K562 (cell line): Measurements from ENCODE around the gene KRI1. TPM values are rescaled to one million over a fixed set of nuclear protein-coding genes. Genes with fewer than 3 reads are reported as not detected.

Experiments used
- ATAC-seq: fragments of 200-7000 bp; cut with Tn5 transposase; 3 replicates; pipeline ENCODE4 v1.9.1; 2020; ENCODE audit warnings: moderate library complexity
- BruUV-seq: library from RNA; stranded (reverse); fragments of 400-500 nt; replicated peaks from 2 replicates; lab custom pipeline; 2021; lab: Mats Ljungman, UMichigan
- CTCF ChIA-PET: fragments of 300-600 bp; formaldehyde crosslinking; extraction: SDS; loops from one replicate; lab custom pipeline; 2021; ENCODE audit warnings: low intra/inter-chr PET ratio; lab: Yijun Ruan, JAX
- POLR2A ChIA-PET: fragments of 300-600, 350-650 bp; sonication (Branson Sonifier 250); formaldehyde crosslinking; extraction: SDS; loops from one replicate; lab custom pipeline; 2021; ENCODE audit warnings: antibody characterized with exemption, inconsistent platforms; lab: Yijun Ruan, JAX
- DNase-seq, 4 experiments: peaks; one replicate each; pipeline versions ENCODE4 v3.0.0 to v3.0.0-alpha.2; 2011 to 2018; ENCODE audit warnings: low spot score in 3 of 4, mixed read lengths in 3 of 4; ENCODE audit errors: extremely low read depth in 1 of 4
- FAIRE-seq: peaks from 2 replicates; lab custom pipeline; 2011; peaks lifted over from hg19 to GRCh38; lab: Jason Lieb, UNC
- H2AFZ ChIP-seq: 2 replicates; pipeline ENCODE4 v1.6.0; 2011; ENCODE audit warnings: low read depth, low read length, control low read depth, inconsistent platforms
- H3K27ac ChIP-seq: fragments of 200-600 bp; 3 replicates; pipeline ENCODE4 v1.8.0; 2011; ENCODE audit warnings: low read depth, mild to moderate bottlenecking, control low read depth, inconsistent platforms, low read length, moderate library complexity, mixed read lengths; ENCODE audit errors: extremely low read depth
- H3K27me3 ChIP-seq, 2 experiments: fragments of 300-600 bp in 1 of 2; 2 replicates in 1 of 2; 3 replicates in 1 of 2; pipeline versions ENCODE4 v1.6.0 to v1.8.0; 2011; ENCODE audit warnings: inconsistent platforms in 2 of 2, low read length in 2 of 2, mild to moderate bottlenecking in 1 of 2, mixed read lengths in 1 of 2, moderate library complexity in 1 of 2; ENCODE audit not compliant: control insufficient read depth in 2 of 2, insufficient read depth in 2 of 2
- H3K36me3 ChIP-seq: fragments of 300-600 bp; 3 replicates; pipeline ENCODE4 v1.8.0; 2011; ENCODE audit warnings: mild to moderate bottlenecking, low read length, inconsistent platforms; ENCODE audit not compliant: control insufficient read depth, insufficient read depth
- H3K4me1 ChIP-seq, 2 experiments: fragments of 200-600 bp in 1 of 2; replicated peaks in 1 of 2; 2 replicates in 1 of 2; 3 replicates in 1 of 2; pipeline versions ENCODE4 v1.5.1 to v1.8.0; 2011; ENCODE audit warnings: inconsistent platforms in 2 of 2, low read length in 2 of 2, mild to moderate bottlenecking in 1 of 2, mixed read lengths in 1 of 2, moderate library complexity in 1 of 2; ENCODE audit not compliant: control insufficient read depth in 2 of 2, insufficient read depth in 2 of 2
- H3K4me2 ChIP-seq: 2 replicates; pipeline ENCODE4 v1.6.1; 2011; ENCODE audit warnings: low read length, control low read depth, inconsistent platforms, mixed read lengths; ENCODE audit not compliant: insufficient read depth
- H3K4me3 ChIP-seq: fragments of 200-600 bp; sonication (generic), shearing (Covaris generic); 2 replicates; pipeline ENCODE4 v1.5.1; 2016; ENCODE audit warnings: control low read depth, inconsistent platforms
- H3K79me2 ChIP-seq: fragments of 200-600 bp; 3 replicates; pipeline ENCODE4 v1.8.0; 2011; ENCODE audit warnings: low read length, inconsistent platforms; ENCODE audit not compliant: control insufficient read depth, insufficient read depth
- H3K9ac ChIP-seq, 2 experiments: 2 replicates each; pipeline versions ENCODE4 v1.6.0 to v1.6.1; 2011; ENCODE audit warnings: low read depth in 2 of 2, low read length in 2 of 2, control low read depth in 1 of 2, inconsistent platforms in 1 of 2, mild to moderate bottlenecking in 1 of 2, mixed read lengths in 1 of 2; ENCODE audit not compliant: insufficient read depth in 1 of 2
- H3K9me1 ChIP-seq: one replicate; pipeline ENCODE4 v1.6.0; 2011; ENCODE audit warnings: inconsistent platforms, mild to moderate bottlenecking, low read length, moderate library complexity; ENCODE audit not compliant: control insufficient read depth, insufficient read depth
- H3K9me3 ChIP-seq: replicated peaks from 2 replicates; pipeline ENCODE4 v1.5.1; 2011; ENCODE audit warnings: low read depth, low read length, inconsistent platforms; ENCODE audit not compliant: control insufficient read depth, insufficient read depth
- H4K20me1 ChIP-seq: replicated peaks from 2 replicates; pipeline ENCODE4 v1.6.1; 2011; ENCODE audit warnings: low read length, inconsistent platforms, mixed read lengths; ENCODE audit not compliant: control insufficient read depth, insufficient read depth
- ARNT ChIP-seq, 2 experiments: fragments of 450-650 bp; IDR thresholded peaks; 2 replicates each; pipeline ENCODE4 v1.6.1; 2016; ENCODE audit warnings: mild to moderate bottlenecking in 1 of 2
- BMI1 ChIP-seq: fragments of 150-350 bp; IDR thresholded peaks from 2 replicates; pipeline ENCODE4 v1.6.1; 2014; ENCODE audit warnings: low read length
- CTCFL ChIP-seq: IDR thresholded peaks from 2 replicates; pipeline ENCODE4 v1.6.1; 2011; ENCODE audit warnings: borderline replicate concordance, low read depth, mild to moderate bottlenecking, moderate library complexity, low read length; ENCODE audit not compliant: insufficient read depth, poor library complexity, severe bottlenecking
- HLTF ChIP-seq: fragments of 450-650 bp; IDR thresholded peaks from 2 replicates; pipeline ENCODE4 v1.6.1; 2016
- MBD2 ChIP-seq: sonication (generic); IDR thresholded peaks from 2 replicates; pipeline ENCODE4 v1.6.1; 2016; ENCODE audit warnings: low read depth, borderline replicate concordance
- MLX ChIP-seq, 2 experiments: fragments of 450-650 bp in 1 of 2; sonication (generic) in 1 of 2; formaldehyde crosslinking; conservative IDR thresholded peaks; 2 replicates each; pipeline versions ENCODE4 v1.4.0 to v1.8.1; 2020 to 2022; ENCODE audit warnings: mild to moderate bottlenecking in 1 of 2, missing genetic modification reagents in 1 of 2
- NCOA6 ChIP-seq: fragments of 450-650 bp; IDR thresholded peaks from 2 replicates; pipeline ENCODE4 v1.6.1; 2017; ENCODE audit warnings: mild to moderate bottlenecking
- THRAP3 ChIP-seq: fragments of 450-650 bp; IDR thresholded peaks from 2 replicates; pipeline ENCODE4 v1.6.1; 2016; ENCODE audit warnings: mild to moderate bottlenecking, inconsistent platforms, borderline replicate concordance
- ZNF174 ChIP-seq: fragments of 250-450 bp; sonication (Bioruptor Pico); IDR thresholded peaks from 2 replicates; pipeline ENCODE4 v1.4.0; 2020; ENCODE audit warnings: mild to moderate bottlenecking
- ZNF644 ChIP-seq: fragments of 200-800 bp; sonication (Bioruptor generic); IDR thresholded peaks from 2 replicates; pipeline ENCODE4 v1.6.1; 2016; ENCODE audit warnings: low read depth, missing genetic modification characterization, missing compliant biosample characterization
- WGBS: fragments of 100-300 bp; shearing (Covaris generic); methylation state at CpG from one replicate; pipeline ENCODE4 v1.1.6; 2016; ENCODE audit warnings: low coverage, mixed read lengths; ENCODE audit not compliant: insufficient coverage; ENCODE audit errors: missing lambda C conversion rate; 5-methylcytosine and 5-hydroxymethylcytosine counted together
- in situ Hi-C: fragments of 300-500 bp; cut with MboI; formaldehyde crosslinking; loops from 4 replicates; pipeline ENCODE4 v1.15.0; 2018; ENCODE audit warnings: inconsistent platforms, mixed read lengths
- intact Hi-C: fragments of 100-400 bp; cut with micrococcal nuclease; formaldehyde crosslinking; loops from 2 replicates; pipeline ENCODE4 v1.14.2; 2022
- polyA plus RNA-seq, 8 experiments: library from polyadenylated mRNA; depleted of rRNA in 4 of 8; stranded (reverse) in 5 of 8; unstranded in 3 of 8; fragments of >200 nt; fragmentation: Nextera tagmentation in 2 of 8; fragmentation: Illumina TruSeq in 1 of 8; extraction: Ambion mirVana in 2 of 8; extraction: Trizol in 1 of 8; gene quantifications; 2 replicates each; pipeline versions ENCODE4 v1.2.1 to v1.2.3, GENCODE V29; 2011 to 2014; ENCODE audit warnings: inconsistent platforms in 1 of 8, missing spikeins in 1 of 8
- total RNA-seq, 7 experiments: library from RNA; depleted of rRNA in 6 of 7; stranded (reverse); fragments of >200 nt in 6 of 7; fragmentation: Illumina TruSeq in 2 of 7; extraction: Trizol in 2 of 7; gene quantifications; 2 replicates each; pipeline versions ENCODE4 v1.2.1 to v1.2.3, GENCODE V29; 2011 to 2021; ENCODE audit warnings: low replicate concordance in 1 of 7

The KRI1 gene
- total and polyA plus RNA-seq, 9 of the 15 experiments (the other 6 are each of a cell fraction or from before 2014, with no cell fraction given): 1.1 to 50.7 (median 24.7) TPM

- DNase-seq (no peak), ATAC-seq (no peak), FAIRE-seq (no peak)
- H3K4me3 ChIP-seq: no peak overlapping the region
- ChIA-PET CTCF (no interaction called here), POLR2A (interaction anchor here (0.7 kb wide), 1 partner anchor 65 kb away, joined by 3 read pairs; no protein-coding TSS in a partner anchor)
- peaks cover 5 to 12% of the 10 kb centered on the region in 2 experiments; a peak in 4 of 5 replicates for H3K4me1 ChIP-seq
- no peak overlapping the region for H2AFZ ChIP-seq
- intact Hi-C loops: no loop called here
- H3K36me3 ChIP-seq: no peaks in the 10 kb centered on the region
- no TSS peak for BruUV-seq
- no peak for TF ChIP-seq MBD2
- TF ChIP-seq MLX (CRISPR knock-in tag; conservative IDR thresholded peaks at IDR 0.05): no peak
- TF ChIP-seq ZNF174 (CRISPR knock-in tag): no peak
- TF ChIP-seq NCOA6: no peak
- no peak for TF ChIP-seq CTCFL
- no peak for TF ChIP-seq ARNT (IDR thresholded peaks at IDR 0.05)
- no peak for TF ChIP-seq THRAP3
- no peak for TF ChIP-seq HLTF
- TF ChIP-seq BMI1: no peak
- TF ChIP-seq ZNF644 (tag): no peak
- no peaks in the 10 kb centered on the region for H3K79me2 ChIP-seq
- H3K27ac ChIP-seq: no peak overlapping the region
- peaks cover 0 to 10% of the 10 kb centered on the region in 2 experiments; a peak in 3 of 5 replicates for H3K27me3 ChIP-seq
- H4K20me1 ChIP-seq: no peaks in the 10 kb centered on the region
- in situ Hi-C loops: no loop called here
- no peak overlapping the region for H3K9ac ChIP-seq
- WGBS: 22% methylated on average over 6 of the region's 6 CpGs
- H3K9me3 ChIP-seq: no peaks in the 10 kb centered on the region
- H3K4me2 ChIP-seq: no peak overlapping the region
- no peaks in the 10 kb centered on the region for H3K9me1 ChIP-seq
Measured at GRCh38 chr19:10586396-10586795, 20.6 kb upstream of the KRI1 start.
